OCI-LY1 (cell line): ENCODE data around the gene SLC12A5.
A peak's percentile ranks its signal among the peaks of the same experiment; 100 is the strongest.

ENCODE experiments used
- H2AFZ ChIP-seq: fragments of 200-600 bp; sonication (generic), shearing (Covaris generic); 2 replicates; pipeline ENCODE4 v1.6.0; 2014; ENCODE audit warnings: antibody characterized with exemption, mild to moderate bottlenecking, low read length
- H3F3A ChIP-seq: fragments of 200-600 bp; sonication (generic), shearing (Covaris generic); 2 replicates; pipeline ENCODE4 v1.6.0; 2014; ENCODE audit warnings: mild to moderate bottlenecking, antibody characterized with exemption, low read length, moderate library complexity; ENCODE audit not compliant: insufficient read depth
- H3K27ac ChIP-seq: fragments of 200-600 bp; sonication (generic); 2 replicates; pipeline ENCODE4 v1.5.1; 2014; ENCODE audit warnings: low read length, mixed run types, mild to moderate bottlenecking, low read depth; ENCODE audit not compliant: poor library complexity, severe bottlenecking
- H3K27me3 ChIP-seq: fragments of 200-600 bp; sonication (generic); 2 replicates; pipeline ENCODE4 v1.6.0; 2014; ENCODE audit warnings: antibody characterized with exemption, mild to moderate bottlenecking, low read length, moderate library complexity; ENCODE audit not compliant: insufficient read depth
- H3K36me3 ChIP-seq: fragments of 200-600 bp; sonication (generic); 2 replicates; pipeline ENCODE4 v1.6.1; 2014; ENCODE audit warnings: mild to moderate bottlenecking, antibody characterized with exemption, low read length, moderate library complexity, mixed read lengths; ENCODE audit not compliant: insufficient read depth
- H3K4me1 ChIP-seq: fragments of 200-600 bp; sonication (generic); 2 replicates; pipeline ENCODE4 v1.5.1; 2014; ENCODE audit warnings: mild to moderate bottlenecking, low read length, moderate library complexity; ENCODE audit not compliant: insufficient read depth, severe bottlenecking
- H3K4me2 ChIP-seq: fragments of 200-600 bp; sonication (generic), shearing (Covaris generic); 2 replicates; pipeline ENCODE4 v1.6.1; 2014; ENCODE audit warnings: low read length
- H3K4me3 ChIP-seq: fragments of 200-600 bp; sonication (generic); 2 replicates; pipeline ENCODE4 v1.5.1; 2014; ENCODE audit warnings: low read length, low read depth, mild to moderate bottlenecking, mixed read lengths; ENCODE audit not compliant: poor library complexity, severe bottlenecking
- H3K79me2 ChIP-seq: fragments of 200-600 bp; shearing (Covaris generic); 2 replicates; pipeline ENCODE4 v1.6.1; 2016; ENCODE audit warnings: mixed run types, low read length, mixed read lengths; ENCODE audit not compliant: insufficient read depth
- H3K9ac ChIP-seq: fragments of 200-600 bp; sonication (generic), shearing (Covaris generic); 2 replicates; pipeline ENCODE4 v1.6.1; 2014; ENCODE audit warnings: mild to moderate bottlenecking, low read length, mixed read lengths
- H3K9me2 ChIP-seq: fragments of 200-600 bp; sonication (generic), shearing (Covaris generic); 2 replicates; pipeline ENCODE4 v1.6.1; 2014; ENCODE audit warnings: low read depth, mild to moderate bottlenecking, low read length, mixed read lengths
- H3K9me3 ChIP-seq: fragments of 200-600 bp; shearing (Covaris generic); 2 replicates; pipeline ENCODE4 v1.6.1; 2014; ENCODE audit warnings: low read length, mixed read lengths
- H4K20me1 ChIP-seq: fragments of 200-600 bp; sonication (generic), shearing (Covaris generic); 2 replicates; pipeline ENCODE4 v1.6.0; 2016; ENCODE audit warnings: mild to moderate bottlenecking, low read length; ENCODE audit not compliant: insufficient read depth
- CTCF ChIP-seq: fragments of 200-600 bp; sonication (generic), shearing (Covaris generic); IDR thresholded peaks from 2 replicates; pipeline ENCODE4 v1.5.1; 2017; ENCODE audit warnings: mild to moderate bottlenecking, antibody characterized with exemption, low read length, moderate library complexity, mixed read lengths
- EZH2 ChIP-seq: fragments of 200-600 bp; sonication (generic), shearing (Covaris generic); IDR thresholded peaks from 2 replicates; pipeline ENCODE4 v1.8.0; 2017; ENCODE audit warnings: borderline replicate concordance, mixed run types, mild to moderate bottlenecking, antibody characterized with exemption, low read length, moderate library complexity, mixed read lengths

Gene SLC12A5

GRCh38 chr20:46084805-46085178 is 55.8 kb downstream of the SLC12A5 start:
- Histone ChIP-seq H3K27me3 (no peaks in the 10 kb centered on the region), H3K4me3 (no peak overlapping the region), H3K9ac (no peak overlapping the region), H3F3A (no peaks in the 10 kb centered on the region), H3K27ac (no peak overlapping the region), H4K20me1 (peaks cover 6% of the 10 kb centered on the region; the same call in 1 of the 2 replicates), H3K4me1 (peaks cover 46% of the 10 kb centered on the region), H3K4me2 (no peak overlapping the region), H3K79me2 (peaks cover 94% of the 10 kb centered on the region), H3K9me3 (no peaks in the 10 kb centered on the region), H3K9me2 (no peaks in the 10 kb centered on the region), H3K36me3 (no peaks in the 10 kb centered on the region; the same call in 1 of the 2 replicates), H2AFZ (no peak overlapping the region)
- no peak for TF ChIP-seq CTCF
- TF ChIP-seq EZH2 = no peak

- Histone ChIP-seq H2AFZ (no peak overlapping the region), H3K9me2 (no peaks in the 10 kb centered on the region), H3K79me2 (peaks cover 89% of the 10 kb centered on the region), H3K4me1 (peaks cover 48% of the 10 kb centered on the region), H3K4me3 (no peak overlapping the region), H3K27me3 (no peaks in the 10 kb centered on the region), H4K20me1 (peaks cover 6% of the 10 kb centered on the region; the same call in 1 of the 2 replicates), H3K9ac (no peak overlapping the region), H3K9me3 (no peaks in the 10 kb centered on the region), H3K4me2 (no peak overlapping the region), H3K36me3 (no peaks in the 10 kb centered on the region), H3F3A (no peaks in the 10 kb centered on the region), H3K27ac (no peak overlapping the region)
- TF ChIP-seq EZH2 (no peak), CTCF (no peak)
These were observed 56.3 kb downstream of the SLC12A5 start for GRCh38 chr20:46085179-46085851.

- Histone ChIP-seq H3K27ac (no peak overlapping the region), H3F3A (no peaks in the 10 kb centered on the region), H3K4me3 (peak overlapping the region; percentile 29), H3K4me1 (peaks cover 48% of the 10 kb centered on the region), H2AFZ (no peak overlapping the region), H3K36me3 (no peaks in the 10 kb centered on the region), H3K9me3 (no peaks in the 10 kb centered on the region), H3K9me2 (no peaks in the 10 kb centered on the region), H3K79me2 (peaks cover 71% of the 10 kb centered on the region), H3K4me2 (peak overlapping the region; percentile 97; the same call in 1 of the 2 replicates), H3K27me3 (no peaks in the 10 kb centered on the region), H3K9ac (no peak overlapping the region; the same call in 1 of the 2 replicates), H4K20me1 (peaks cover 6% of the 10 kb centered on the region; the same call in 1 of the 2 replicates)
- TF ChIP-seq CTCF = peak; percentile 49
- no peak for TF ChIP-seq EZH2
These were observed 58.1 kb downstream of the SLC12A5 start for GRCh38 chr20:46087161-46087560.
